SK-N-SH treated with all-trans-retinoic acid at 6 μM for 48 hours (cell line): ENCODE results near the gene EHMT2.
"Not testable (repeated sequence)": the region's sequence is repeated elsewhere in the genome, so short reads cannot be mapped to it uniquely, and the experiment has no call there.

Experiments
- ATAC-seq: fragments of 200-7000 bp; cut with Tn5 transposase; 3 replicates; pipeline ENCODE4 v1.9.1; 2020; ENCODE audit warnings: mild to moderate bottlenecking, moderate library complexity
- BACH2 ChIP-seq: fragments of 250-450 bp; sonication (Bioruptor Pico); IDR thresholded peaks from 2 replicates; pipeline ENCODE4 v1.9.0; 2021; ENCODE audit warnings: mild to moderate bottlenecking, borderline replicate concordance
- CREB5 ChIP-seq: fragments of 250-450 bp; sonication (Bioruptor Pico); IDR thresholded peaks from 2 replicates; pipeline ENCODE4 v1.5.1; 2020; ENCODE audit warnings: low read depth, mild to moderate bottlenecking, moderate library complexity
- CSRNP3 ChIP-seq: fragments of 250-450 bp; sonication (Bioruptor Pico); IDR thresholded peaks from 2 replicates; pipeline ENCODE4 v1.5.1; 2021; ENCODE audit warnings: mild to moderate bottlenecking, moderate library complexity
- GLIS3 ChIP-seq: fragments of 250-450 bp; sonication (Bioruptor Pico); IDR thresholded peaks from 2 replicates; pipeline ENCODE4 v1.5.0; 2020; ENCODE audit warnings: mild to moderate bottlenecking, moderate library complexity
- ISL1 ChIP-seq: fragments of 250-450 bp; sonication (Bioruptor Pico); IDR thresholded peaks from 2 replicates; pipeline ENCODE4 v2.1.2; 2022; ENCODE audit warnings: mild to moderate bottlenecking, moderate library complexity
- OSR1 ChIP-seq: fragments of 250-450 bp; sonication (Bioruptor Pico); IDR thresholded peaks from 2 replicates; pipeline ENCODE4 v1.8.0; 2022; ENCODE audit warnings: moderate library complexity, mild to moderate bottlenecking, inconsistent platforms
- PATZ1 ChIP-seq: fragments of 250-450 bp; sonication (Bioruptor Pico); IDR thresholded peaks from 2 replicates; pipeline ENCODE4 v1.8.0; 2020; ENCODE audit warnings: mild to moderate bottlenecking, moderate library complexity, borderline replicate concordance
- POU6F1 ChIP-seq: fragments of 250-450 bp; sonication (Bioruptor Pico); IDR thresholded peaks from 2 replicates; pipeline ENCODE4 v1.8.0; 2021; ENCODE audit warnings: low read depth, mild to moderate bottlenecking, moderate library complexity, borderline replicate concordance
- SNAI2 ChIP-seq: fragments of 250-450 bp; sonication (Bioruptor Pico); IDR thresholded peaks from 2 replicates; pipeline ENCODE4 v1.5.0; 2020; ENCODE audit warnings: mild to moderate bottlenecking, moderate library complexity
- TCF4 ChIP-seq: fragments of 250-450 bp; sonication (Bioruptor Pico); IDR thresholded peaks from 2 replicates; pipeline ENCODE4 v1.8.0; 2021; ENCODE audit warnings: mild to moderate bottlenecking, moderate library complexity, borderline replicate concordance
- TOX ChIP-seq: fragments of 250-450 bp; sonication (Bioruptor Pico); IDR thresholded peaks from 2 replicates; pipeline ENCODE4 v1.8.0; 2021; ENCODE audit warnings: mild to moderate bottlenecking, moderate library complexity, borderline replicate concordance
- TSHZ2 ChIP-seq: fragments of 250-450 bp; sonication (Bioruptor Pico); IDR thresholded peaks from 2 replicates; pipeline ENCODE4 v1.5.0; 2020; ENCODE audit warnings: mild to moderate bottlenecking, moderate library complexity
- ZFP3 ChIP-seq: fragments of 250-450 bp; sonication (Bioruptor Pico); IDR thresholded peaks from 2 replicates; pipeline ENCODE4 v1.5.0; 2020; ENCODE audit warnings: mild to moderate bottlenecking, moderate library complexity
- ZNF70 ChIP-seq: fragments of 450-650 bp; formaldehyde crosslinking; IDR thresholded peaks from 2 replicates; pipeline ENCODE4 v1.5.0; 2020; ENCODE audit warnings: mild to moderate bottlenecking, moderate library complexity
- ZNF8 ChIP-seq: fragments of 450-650 bp; formaldehyde crosslinking; IDR thresholded peaks from 2 replicates; pipeline ENCODE4 v1.5.0; 2020; ENCODE audit warnings: mild to moderate bottlenecking, moderate library complexity

EHMT2 gene

GRCh38 chr6:31864818-31865204 lies 32.7 kb downstream of the EHMT2 start:
- TF ChIP-seq CSRNP3 (CRISPR knock-in tag), result no peak
- TF ChIP-seq CREB5, result no peak
- no peak for TF ChIP-seq POU6F1 (CRISPR knock-in tag)
- TF ChIP-seq TCF4 (CRISPR knock-in tag), result no peak
- TF ChIP-seq ZNF8 (CRISPR knock-in tag), result no peak
- no peak for TF ChIP-seq OSR1 (CRISPR knock-in tag)
- no peak for TF ChIP-seq ZNF70 (CRISPR knock-in tag)
- TF ChIP-seq TSHZ2, result no peak
- TF ChIP-seq ISL1 (CRISPR knock-in tag), result no peak
- no peak for TF ChIP-seq PATZ1 (CRISPR knock-in tag)
- TF ChIP-seq GLIS3 (CRISPR knock-in tag), result no peak
- TF ChIP-seq TOX, result no peak
- TF ChIP-seq ZFP3 (CRISPR knock-in tag), result no peak
- no peak for TF ChIP-seq SNAI2 (CRISPR knock-in tag)
- no peak for TF ChIP-seq BACH2 (CRISPR knock-in tag)
- no peak for ATAC-seq

GRCh38 chr6:31864123-31864562 lies 33.4 kb downstream of the EHMT2 start:
- not testable (repeated sequence) for ATAC-seq

GRCh38 chr6:31862344-31863235 lies 34.9 kb downstream of the EHMT2 start, which contains the start of gene NEU1:
Gene NEU1 (minus strand): TSS chr6:31862821. CDS start chr6:31862776, 45 bp downstream.
- ATAC-seq, result peak; percentile 96
- TF ChIP-seq TSHZ2, result no peak
- TF ChIP-seq, all 23 proteins: peak for 0
